ENCODE results near the gene IGFBPL1. TPM values are rescaled to one million over a fixed set of nuclear protein-coding genes. Genes with fewer than 3 reads are reported as not detected.

IGFBPL1 gene
- total and polyA plus RNA-seq, 12 donors = not detected

DNA sequence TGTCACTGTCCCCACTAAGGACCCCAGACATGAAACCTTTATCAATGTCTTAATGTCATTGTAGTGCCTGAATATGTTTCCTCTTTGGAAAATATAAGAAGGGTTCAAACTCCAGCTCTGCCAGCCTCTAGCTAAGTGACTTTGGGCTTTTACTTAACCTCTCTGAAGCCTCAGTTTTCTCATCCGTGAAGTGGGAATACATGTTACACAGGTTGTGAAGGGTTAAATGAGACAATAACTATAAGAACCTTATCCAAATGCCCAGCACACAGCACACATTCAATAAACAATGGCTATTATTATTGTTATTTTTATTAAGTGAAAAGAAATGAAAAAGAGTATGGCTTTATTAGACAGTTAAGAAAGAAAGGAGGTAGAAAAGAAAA lies 15.7 kb upstream of the IGFBPL1 start:
- intact Hi-C loops (cut with DNase I) = loop anchor here in 1 of 10 donors (10.0 kb wide), 1 partner anchor 955 kb away; the partner anchor contains the start of gene POLR1E
- WGBS, 2 donors = 96 to 98% methylated on average over 1 of the region's 1 CpG

GRCh38 chr9:38439291-38439915 lies 15.1 kb upstream of the IGFBPL1 start:
- no peak for TF ChIP-seq CTCF (IDR thresholded peaks at IDR 0.05)
- H3K27me3 ChIP-seq = peaks cover 0 to 37% (median 10%) of the 10 kb centered on the region in 7 donors
- H3K9me3 ChIP-seq = no peaks in the 10 kb centered on the region
- peaks cover 0 to 5% (median 0%) of the 10 kb centered on the region in 9 donors for H3K4me1 ChIP-seq
- no peaks in the 10 kb centered on the region for H3K36me3 ChIP-seq
- DNase-seq (no peak), ATAC-seq (no peak)
- H3K4me3 ChIP-seq = no peak overlapping the region
- 64 to 76% methylated on average over 3 of the region's 3 CpGs for WGBS, 2 donors
- no peak overlapping the region for H3K27ac ChIP-seq
- intact Hi-C loops (cut with DNase I) = loop anchor here in 1 of 10 donors (10.0 kb wide), 1 partner anchor 955 kb away; the partner anchor contains the start of gene POLR1E

More for the DNA sequence above, 15.7 kb upstream of the IGFBPL1 start:
- no peak for DNase-seq
- Histone ChIP-seq H3K9me3 (no peaks in the 10 kb centered on the region), H3K27me3 (peaks cover 0 to 37% (median 10%) of the 10 kb centered on the region in 7 donors), H3K36me3 (no peaks in the 10 kb centered on the region), H3K4me1 (peaks cover 0 to 5% (median 0%) of the 10 kb centered on the region in 9 donors), H3K27ac (no peak overlapping the region), H3K4me3 (no peak overlapping the region)
- ATAC-seq = no peak
- no peak for TF ChIP-seq CTCF (IDR thresholded peaks at IDR 0.05)

- Histone ChIP-seq H3K9me3 (no peaks in the 10 kb centered on the region), H3K36me3 (no peaks in the 10 kb centered on the region), H3K27me3 (peaks cover 0 to 39% (median 10%) of the 10 kb centered on the region in 7 donors), H3K27ac (no peak overlapping the region), H3K4me3 (no peak overlapping the region), H3K4me1 (peaks cover 0 to 5% (median 0%) of the 10 kb centered on the region in 9 donors)
- DNase-seq (no peak), ATAC-seq (no peak)
- WGBS, 2 donors = 82 to 83% methylated on average over 11 of the region's 11 CpGs
- intact Hi-C loops (cut with DNase I) = loop anchor here in 1 of 10 donors (10.0 kb wide), 1 partner anchor 953 kb away; the partner anchor contains the start of gene POLR1E
- TF ChIP-seq CTCF (IDR thresholded peaks at IDR 0.05) = no peak
Observed at GRCh38 chr9:38437193-38437823, 13.1 kb upstream of the IGFBPL1 start.

GRCh38 chr9:38436708-38437107 lies 12.5 kb upstream of the IGFBPL1 start:
- WGBS, 2 donors = 91 to 94% methylated on average over 2 of the region's 2 CpGs
- TF ChIP-seq CTCF (IDR thresholded peaks at IDR 0.05) = no peak
- Histone ChIP-seq H3K9me3 (no peaks in the 10 kb centered on the region), H3K4me3 (no peak overlapping the region), H3K4me1 (peaks cover 0 to 5% (median 0%) of the 10 kb centered on the region in 9 donors), H3K27me3 (peaks cover 0 to 40% (median 9%) of the 10 kb centered on the region in 7 donors), H3K27ac (no peak overlapping the region), H3K36me3 (no peaks in the 10 kb centered on the region)
- no peak for DNase-seq
- ATAC-seq = no peak
- intact Hi-C loops (cut with DNase I) = loop anchor here in 1 of 10 donors (10.0 kb wide), 1 partner anchor 952 kb away; the partner anchor contains the start of gene POLR1E
